GM19035 (cell line): ENCODE measurements around the gene SCML1.

Experiments used
- ATAC-seq: cut with Tn5 transposase; IDR thresholded peaks from one replicate; pipeline ENCODE4 v1.9.1; 2021; ENCODE audit not compliant: unreplicated experiment

Gene SCML1

DNA sequence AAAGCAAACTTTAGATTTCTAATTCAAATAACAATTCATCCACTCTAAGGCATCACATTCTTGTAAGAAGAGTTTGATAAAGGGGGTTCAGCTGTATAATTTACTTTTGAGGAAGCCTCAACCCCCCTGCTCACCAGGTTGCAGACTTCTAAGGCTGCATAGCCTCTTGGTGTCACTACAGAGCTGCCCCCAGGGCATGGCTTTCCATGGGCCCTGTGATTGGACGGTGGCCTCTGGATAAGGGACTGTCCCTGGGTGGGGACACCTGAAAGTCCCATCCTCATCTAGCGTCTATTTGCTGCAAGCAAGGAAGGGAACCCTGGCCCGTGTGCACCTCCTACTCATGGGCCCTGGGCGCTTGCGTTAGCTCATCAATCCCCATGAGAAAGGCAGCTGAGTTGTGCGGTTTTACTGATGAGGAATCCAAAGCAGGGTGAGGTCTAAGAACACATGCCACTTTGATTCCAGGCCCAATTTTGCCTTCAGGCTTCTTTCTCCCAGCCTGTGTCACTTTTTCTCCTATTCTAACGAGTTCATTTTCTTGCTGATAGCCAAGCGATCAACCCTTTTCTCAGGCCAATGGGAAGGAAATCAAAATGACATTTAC is 51.8 kb downstream of the SCML1 start:
- ATAC-seq: no peak

DNA sequence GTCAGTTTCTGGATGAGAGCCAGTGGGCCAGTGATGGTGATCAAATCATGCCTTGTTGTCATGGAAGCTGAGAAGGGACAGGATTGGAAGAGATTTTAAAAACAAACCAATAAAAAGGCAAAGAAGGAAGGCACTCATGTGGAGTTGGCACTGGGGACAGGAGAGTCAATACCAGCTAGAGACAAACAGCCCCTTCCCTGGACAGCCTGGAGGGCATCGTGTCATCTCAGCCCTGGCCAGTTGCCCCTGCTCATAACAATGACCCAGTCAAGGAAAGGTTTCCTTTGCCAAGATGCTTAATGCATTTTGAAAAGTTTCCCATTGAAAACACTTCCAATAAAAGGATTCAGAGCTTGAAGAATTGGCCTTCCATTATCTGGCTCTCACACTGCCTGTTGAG is 55.5 kb downstream of the SCML1 start:
- no peak for ATAC-seq

DNA sequence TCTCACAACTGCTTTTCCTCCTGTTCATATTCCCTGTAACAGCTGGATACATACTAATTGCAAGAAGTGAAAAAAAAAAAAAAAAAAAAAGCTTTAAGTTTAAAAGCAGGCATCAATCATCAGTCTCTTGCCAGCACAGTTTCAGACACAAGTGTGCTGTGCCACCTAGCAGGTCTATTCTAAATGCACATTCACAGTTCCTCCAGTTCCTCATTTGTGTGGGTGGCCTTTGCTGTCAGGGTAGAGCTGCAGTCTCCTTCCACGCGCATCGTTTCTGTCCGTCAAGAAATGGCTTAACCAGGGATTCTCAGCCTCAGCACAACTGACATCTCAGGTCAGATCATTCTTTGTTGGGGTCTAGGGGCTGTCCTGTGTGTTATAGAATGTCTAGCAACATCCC is 61.6 kb downstream of the SCML1 start:
- no peak for ATAC-seq

DNA sequence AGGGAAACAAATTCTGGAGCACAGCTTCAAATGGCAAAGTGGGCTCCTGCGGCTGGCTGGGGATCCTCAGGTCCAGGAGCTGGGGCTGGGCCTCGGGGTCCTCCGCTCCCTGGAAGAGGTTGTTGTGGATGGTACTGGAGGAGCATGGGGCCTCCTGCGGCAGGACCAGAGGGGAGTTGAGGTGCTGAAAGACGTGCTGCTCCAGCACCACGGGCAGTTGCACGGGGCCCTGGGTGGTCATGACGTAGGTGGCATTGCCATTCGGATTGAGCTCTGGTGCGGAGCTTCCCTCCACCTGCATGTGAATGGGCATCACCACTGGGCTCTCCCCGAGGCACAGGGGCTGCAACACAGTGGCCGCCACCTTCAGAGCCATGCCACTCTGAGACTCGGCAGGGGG is 64.1 kb downstream of the SCML1 start:
- no peak for ATAC-seq

DNA sequence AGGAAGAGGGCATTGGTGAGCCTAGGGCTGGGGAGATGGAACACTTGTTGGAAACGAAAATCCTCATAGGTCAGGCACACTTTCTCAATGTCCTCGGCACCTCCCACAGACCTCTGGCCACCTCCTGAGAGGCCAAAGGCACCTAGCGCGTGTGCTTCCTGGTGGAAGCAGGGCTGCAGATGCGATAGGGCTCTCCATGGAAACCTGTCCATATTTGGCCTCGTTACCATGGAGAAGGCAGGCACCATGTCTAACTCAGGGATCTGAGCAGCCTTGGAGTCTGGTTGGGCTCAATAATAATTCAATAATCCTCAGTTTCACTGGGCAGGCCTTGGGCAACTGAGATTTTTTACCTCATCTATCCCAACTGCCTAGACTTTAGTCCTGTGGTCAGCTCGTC is 65.5 kb downstream of the SCML1 start:
- no peak for ATAC-seq

DNA sequence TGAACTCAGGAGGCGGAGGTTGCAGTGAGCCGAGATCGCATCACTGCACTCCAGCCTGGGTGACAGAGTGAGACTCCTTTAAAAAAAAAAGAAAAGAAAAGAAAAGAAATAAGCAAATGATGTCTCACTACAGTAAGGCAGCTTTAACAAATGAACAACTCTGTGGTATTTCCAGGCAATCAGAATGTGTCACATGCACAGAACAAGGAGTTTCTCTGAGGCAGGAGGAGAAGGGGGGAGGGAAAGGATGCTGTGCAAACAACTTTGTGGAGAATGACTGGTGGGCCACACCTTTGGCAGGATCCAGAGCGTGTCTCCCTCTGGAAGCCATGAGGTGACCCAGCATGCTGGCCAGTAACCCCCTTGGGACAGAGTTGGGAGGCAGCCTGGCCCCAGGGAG is 66.2 kb downstream of the SCML1 start:
- ATAC-seq: no peak
